ENCODE measurements around the gene UBD.

The UBD gene

GRCh38 chr6:29520232-29520631 lies 39.3 kb downstream of the UBD start:
- DNase-seq, result no peak

DNA sequence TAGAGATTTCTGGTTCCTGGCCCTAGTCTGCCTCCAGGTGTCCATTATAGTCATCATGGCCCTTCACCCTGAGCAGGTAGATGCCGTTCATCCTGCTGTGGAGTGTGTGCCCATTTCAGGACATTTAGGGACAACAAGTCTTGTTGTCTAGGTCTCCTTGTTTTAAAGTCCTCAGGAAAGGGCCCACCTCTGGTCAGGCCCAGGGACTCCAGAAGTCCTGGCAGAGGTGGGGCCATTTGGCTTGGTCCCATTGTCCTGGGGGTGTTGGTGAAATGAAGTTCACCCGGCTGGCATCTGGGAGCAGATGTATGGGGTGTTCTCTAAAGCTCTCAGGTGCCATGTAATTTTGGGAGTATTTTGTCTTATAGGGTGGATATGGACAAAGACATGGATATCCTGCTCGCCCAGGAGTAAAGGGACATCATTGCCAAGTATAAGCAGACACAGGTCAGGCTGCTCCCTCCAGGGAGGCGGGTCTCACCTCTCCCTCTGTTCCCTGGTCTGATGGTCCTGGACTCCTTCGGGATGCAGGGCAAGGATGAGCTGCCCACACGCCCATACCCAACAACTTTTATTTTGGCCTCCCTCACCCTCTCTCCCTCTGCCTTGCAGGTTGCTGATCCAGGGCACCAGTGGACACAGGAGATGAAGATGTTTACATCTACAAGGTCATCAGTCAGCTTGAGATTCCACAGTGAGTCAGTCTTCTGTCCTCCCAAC lies 40.1 kb downstream of the UBD start:
- no peak for DNase-seq

GRCh38 chr6:29517728-29518440 lies 41.6 kb downstream of the UBD start:
- DNase-seq, result no peak

DNA sequence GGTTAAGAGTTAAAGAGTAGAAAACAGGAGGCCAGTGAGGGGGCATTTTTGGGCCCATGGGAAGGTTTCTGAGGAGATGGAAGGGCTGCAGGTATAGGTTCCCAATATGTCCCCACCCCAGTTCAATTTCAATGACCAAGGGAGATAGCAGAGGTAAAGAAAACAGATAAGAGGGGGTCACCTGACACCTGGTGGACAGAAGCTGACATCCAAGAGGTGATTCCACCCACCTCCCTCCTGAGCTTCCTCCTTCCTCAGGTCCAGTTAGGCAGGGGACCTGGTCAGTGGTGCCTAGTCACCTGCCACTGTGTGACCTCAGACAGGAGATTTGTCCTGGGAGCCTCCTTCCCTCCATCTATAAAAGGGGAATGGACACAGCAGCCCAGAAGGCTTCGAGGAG lies 42.3 kb downstream of the UBD start:
- DNase-seq, result no peak

GRCh38 chr6:29516108-29516507 lies 43.4 kb downstream of the UBD start:
- peak; percentile 48 for DNase-seq

DNA sequence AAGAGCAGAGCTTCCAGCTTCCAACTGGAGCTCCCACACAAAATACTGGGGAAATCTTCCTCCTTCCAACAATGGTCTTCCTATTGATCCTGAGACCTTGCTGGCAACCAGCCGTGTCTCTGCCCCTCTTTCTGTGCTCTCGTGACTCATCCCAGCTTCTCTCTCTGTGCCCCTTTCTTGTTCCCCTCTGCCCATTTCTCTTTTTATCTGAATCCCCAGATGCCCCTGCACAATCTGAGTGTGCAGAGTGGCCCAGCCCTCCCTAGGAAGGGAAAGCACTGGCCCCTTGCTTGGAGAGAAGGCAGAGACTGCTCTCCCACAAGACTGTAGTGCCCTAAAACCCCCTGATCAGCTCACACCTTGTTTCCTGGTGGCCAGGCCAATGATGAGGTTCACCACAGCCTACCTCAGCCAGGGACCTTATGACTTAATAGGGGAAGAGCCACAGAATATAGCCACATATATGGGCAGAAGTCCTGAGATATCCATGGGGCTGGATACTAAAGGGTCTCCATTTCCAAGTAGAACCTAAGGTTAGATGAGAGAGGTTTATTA lies 48.7 kb downstream of the UBD start:
- DNase-seq, result no peak

DNA sequence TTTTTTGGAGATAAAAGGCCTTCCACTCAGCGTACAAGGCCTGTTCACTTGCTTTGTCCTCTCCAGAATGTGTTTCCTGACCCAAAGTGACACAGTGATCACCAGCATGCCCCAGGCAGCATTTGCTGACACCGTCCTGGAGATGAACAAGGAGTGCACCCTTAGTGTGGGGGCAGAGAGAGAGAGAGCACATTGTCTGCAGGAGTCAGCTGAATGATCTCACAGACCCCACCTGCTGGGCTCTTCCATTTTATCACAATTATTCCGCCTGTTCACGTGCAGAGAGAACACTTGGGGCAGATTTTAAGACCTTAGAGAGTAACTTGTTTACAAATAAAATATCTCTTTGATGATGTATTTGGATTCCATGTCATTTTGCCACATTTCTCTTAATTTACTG lies 49.3 kb downstream of the UBD start:
- no peak for DNase-seq

- no peak for DNase-seq
Measured at GRCh38 chr6:29509711-29510110, 49.8 kb downstream of the UBD start.

- DNase-seq, result no peak
Measured at GRCh38 chr6:29509239-29509638, 50.3 kb downstream of the UBD start.

- no peak for DNase-seq
Measured at GRCh38 chr6:29507319-29507718, 52.2 kb downstream of the UBD start.

DNA sequence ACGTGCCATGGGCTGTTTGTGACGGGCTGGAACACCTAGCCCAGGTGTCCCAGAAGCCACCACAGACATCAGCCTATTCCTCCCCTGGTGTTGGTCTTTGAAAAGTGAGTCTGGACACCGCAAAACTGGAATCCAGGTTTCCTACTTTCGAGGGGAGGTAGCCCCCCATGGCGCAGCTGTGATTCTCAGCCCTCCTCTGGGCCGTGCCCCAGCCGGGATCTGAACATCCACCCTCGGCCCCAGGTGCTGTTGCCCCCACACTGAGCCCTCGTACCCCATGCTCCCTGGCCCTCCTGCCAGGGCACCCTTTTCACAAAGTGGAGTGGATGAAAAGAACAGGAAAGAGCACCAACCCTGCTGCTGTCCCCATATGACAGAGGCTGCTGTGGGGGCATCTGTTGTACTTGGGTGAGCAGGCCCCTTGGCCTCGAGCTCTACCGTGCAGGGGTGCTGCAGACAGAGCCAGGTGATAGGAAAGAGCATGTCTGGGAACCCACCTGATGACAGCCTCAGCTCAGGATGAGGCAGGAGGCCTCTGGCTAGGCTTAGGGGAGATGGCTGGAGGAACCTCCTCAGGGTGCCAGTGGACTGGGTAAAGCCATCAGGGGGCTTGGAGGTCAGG lies 53.0 kb downstream of the UBD start:
- no peak for DNase-seq

- DNase-seq, result no peak
Measured at GRCh38 chr6:29505808-29506207, 53.7 kb downstream of the UBD start.
